ENCODE results near the gene MYO15A. TPM values are rescaled to one million over a fixed set of nuclear protein-coding genes. Genes with fewer than 3 reads are reported as not detected.

Gene MYO15A
- 1 to 10 TPM; 1.0 to 1.2 TPM for total RNA-seq

- no peak for DNase-seq (ENCODE audit: low spot score in 2 of 2)
- H3K27ac Mint-ChIP-seq = peak within 1 kb of the TSS; percentile 29 to 48
- no peak for ATAC-seq
Measured at GRCh38 chr17:18108401-18109312, at the start of gene MYO15A. Gene MYO15A (plus strand): TSS chr17:18108756. CDS start chr17:18118801, 10,045 bp downstream.

GRCh38 chr17:18059283-18059682 is 49.3 kb upstream of the MYO15A start:
- H3K36me3 Mint-ChIP-seq = peaks cover 4 to 13% of the 10 kb centered on the region in 2 donors
- no peak for ATAC-seq
- H3K27ac Mint-ChIP-seq = peak overlapping the region in 1 of 2 donors; percentile 36
- H3K9me3 Mint-ChIP-seq = no peaks in the 10 kb centered on the region
- no peak for DNase-seq (ENCODE audit: low spot score in 2 of 2)

More at GRCh38 chr17:18108401-18109312, at the start of gene MYO15A:
- H3K9me3 Mint-ChIP-seq = no peaks in the 10 kb centered on the region
- H3K36me3 Mint-ChIP-seq = no peaks in the 10 kb centered on the region

- H3K9me3 Mint-ChIP-seq = no peaks in the 10 kb centered on the region
- DNase-seq (ENCODE audit: low spot score in 2 of 2) (no peak), ATAC-seq (no peak)
- peaks cover 0 to 4% of the 10 kb centered on the region in 2 donors for H3K36me3 Mint-ChIP-seq
- no peak overlapping the region for H3K27ac Mint-ChIP-seq
Measured at GRCh38 chr17:18064053-18064452, 44.5 kb upstream of the MYO15A start.

- no peak for ATAC-seq
- no peak for DNase-seq (ENCODE audit: low spot score in 2 of 2)
- no peak overlapping the region for H3K27ac Mint-ChIP-seq
- no peaks in the 10 kb centered on the region for H3K9me3 Mint-ChIP-seq
- no peaks in the 10 kb centered on the region for H3K36me3 Mint-ChIP-seq
Measured at GRCh38 chr17:18065546-18065945, 43.0 kb upstream of the MYO15A start.

- no peak for DNase-seq (ENCODE audit: low spot score in 2 of 2)
- no peaks in the 10 kb centered on the region for H3K9me3 Mint-ChIP-seq
- peak overlapping the region in 1 of 2 donors; percentile 9 for H3K27ac Mint-ChIP-seq
- H3K36me3 Mint-ChIP-seq = no peaks in the 10 kb centered on the region
- no peak for ATAC-seq
Measured at GRCh38 chr17:18066866-18067265, 41.7 kb upstream of the MYO15A start.

- DNase-seq (ENCODE audit: low spot score in 2 of 2) (no peak), ATAC-seq (no peak)
- Mint-ChIP-seq H3K9me3 (no peaks in the 10 kb centered on the region), H3K36me3 (no peaks in the 10 kb centered on the region), H3K27ac (no peak overlapping the region)
Measured at GRCh38 chr17:18069101-18069500, 39.5 kb upstream of the MYO15A start.

GRCh38 chr17:18070861-18071340 is 37.7 kb upstream of the MYO15A start:
- Mint-ChIP-seq H3K27ac (no peak overlapping the region), H3K9me3 (no peaks in the 10 kb centered on the region), H3K36me3 (no peaks in the 10 kb centered on the region)
- ATAC-seq (peak in 1 of 2 donors; percentile 12), DNase-seq (ENCODE audit: low spot score in 2 of 2) (no peak)

GRCh38 chr17:18071751-18072150 is 36.8 kb upstream of the MYO15A start:
- Mint-ChIP-seq H3K36me3 (no peaks in the 10 kb centered on the region), H3K9me3 (no peaks in the 10 kb centered on the region), H3K27ac (no peak overlapping the region)
- no peak for DNase-seq (ENCODE audit: low spot score in 2 of 2)
- peak in 1 of 2 donors; percentile 90 for ATAC-seq

GRCh38 chr17:18074566-18075272 is 33.8 kb upstream of the MYO15A start:
- no peaks in the 10 kb centered on the region for H3K36me3 Mint-ChIP-seq
- no peak for DNase-seq (ENCODE audit: low spot score in 2 of 2)
- ATAC-seq = no peak
- no peak overlapping the region for H3K27ac Mint-ChIP-seq
- H3K9me3 Mint-ChIP-seq = no peaks in the 10 kb centered on the region

GRCh38 chr17:18076936-18077335 is 31.6 kb upstream of the MYO15A start:
- no peaks in the 10 kb centered on the region for H3K36me3 Mint-ChIP-seq
- no peak for DNase-seq (ENCODE audit: low spot score in 2 of 2)
- H3K9me3 Mint-ChIP-seq = no peaks in the 10 kb centered on the region
- H3K27ac Mint-ChIP-seq = no peak overlapping the region
- ATAC-seq = no peak

- no peak for DNase-seq (ENCODE audit: low spot score in 2 of 2)
- H3K36me3 Mint-ChIP-seq = no peaks in the 10 kb centered on the region
- H3K9me3 Mint-ChIP-seq = no peaks in the 10 kb centered on the region
- ATAC-seq = no peak
- no peak overlapping the region for H3K27ac Mint-ChIP-seq
Measured at GRCh38 chr17:18079543-18079942, 29.0 kb upstream of the MYO15A start.

- DNase-seq (ENCODE audit: low spot score in 2 of 2) (no peak), ATAC-seq (no peak)
- Mint-ChIP-seq H3K36me3 (peaks cover 10 to 14% of the 10 kb centered on the region in 2 donors), H3K27ac (no peak overlapping the region), H3K9me3 (no peaks in the 10 kb centered on the region)
Measured at GRCh38 chr17:18084256-18084655, 24.3 kb upstream of the MYO15A start.

- Mint-ChIP-seq H3K27ac (peak within 1 kb of the TSS; percentile 96 to 99), H3K9me3 (no peaks in the 10 kb centered on the region), H3K36me3 (peaks cover 10 to 14% of the 10 kb centered on the region in 2 donors)
- DNase-seq (ENCODE audit: low spot score in 2 of 2) (peak; percentile 92 to 94), ATAC-seq (peak; percentile 96 to 97)
Measured at GRCh38 chr17:18087610-18088491, 20.7 kb upstream of the MYO15A start, which contains the start of gene DRG2. Gene DRG2 (plus strand): TSS chr17:18087948. CDS start chr17:18088024, 76 bp downstream.

- Mint-ChIP-seq H3K27ac (peak overlapping the region; percentile 30 to 96), H3K36me3 (peaks cover 19 to 22% of the 10 kb centered on the region in 2 donors), H3K9me3 (no peaks in the 10 kb centered on the region)
- DNase-seq (ENCODE audit: low spot score in 2 of 2) = no peak
- ATAC-seq = no peak
Measured at GRCh38 chr17:18089613-18090012, 18.9 kb upstream of the MYO15A start.

GRCh38 chr17:18093616-18094408 is 14.7 kb upstream of the MYO15A start:
- ATAC-seq = peak; percentile 18 to 49
- H3K36me3 Mint-ChIP-seq = peaks cover 8 to 19% of the 10 kb centered on the region in 2 donors
- no peaks in the 10 kb centered on the region for H3K9me3 Mint-ChIP-seq
- DNase-seq (ENCODE audit: low spot score in 2 of 2) = no peak
- H3K27ac Mint-ChIP-seq = no peak overlapping the region

Measured in activated naive CD4-positive, alpha-beta T cell treated with anti-CD3 and anti-CD28 coated beads, Interleukin-2, amount 50 U/mL, for 72 hours (primary cell).